Measurements from ENCODE around the gene PPP4R1.

- no peak for TF ChIP-seq POLR2AphosphoS5 (IDR thresholded peaks at IDR 0.05; ENCODE audit: low read depth, low read length)
- no peak for TF ChIP-seq POLR2A (IDR thresholded peaks at IDR 0.05; ENCODE audit: low read depth, low read length)
- no peak for TF ChIP-seq TAF1 (IDR thresholded peaks at IDR 0.05; ENCODE audit: borderline replicate concordance, low read depth, low read length)
Observed at GRCh38 chr18:9609190-9609589, 5.2 kb downstream of the PPP4R1 start.
